Measurements from ENCODE around the gene IGSF23.

IGSF23 gene

GRCh38 chr19:44643605-44644401 is 30.4 kb downstream of the IGSF23 start, which contains the start of gene PVR:
Gene PVR (plus strand): TSS chr19:44643910. CDS start chr19:44644097, 187 bp downstream.
- DNase-seq: peak; percentile 30

DNA sequence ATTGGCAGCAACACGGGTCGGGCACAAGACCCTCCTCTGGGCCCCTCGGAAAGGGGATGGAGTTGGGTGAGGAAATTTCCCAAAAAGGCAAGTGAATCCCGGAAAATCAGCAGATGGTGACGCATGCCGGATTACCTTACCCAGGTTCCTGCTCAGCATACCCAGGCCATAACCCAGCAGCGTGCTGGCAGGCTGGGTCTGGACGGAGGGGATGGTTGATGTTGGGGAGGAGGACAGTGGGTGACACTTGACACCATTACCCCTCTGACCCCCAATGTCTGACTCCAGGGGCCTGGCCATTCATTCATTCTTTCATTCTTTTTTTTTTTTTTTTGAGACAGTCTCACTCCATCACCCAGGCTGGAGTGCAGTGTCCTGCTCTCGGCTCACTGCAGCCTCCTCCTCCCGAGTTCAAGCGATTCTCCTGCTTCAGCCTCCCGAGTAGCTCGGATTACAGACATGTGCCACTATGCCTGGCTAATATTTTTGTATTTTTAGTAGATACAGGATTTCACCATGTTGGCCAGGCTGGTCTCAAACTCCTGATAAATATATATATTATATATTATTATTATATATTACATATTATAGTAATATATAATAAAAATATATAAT is 31.1 kb downstream of the IGSF23 start:
- peak; percentile 24 for DNase-seq

DNA sequence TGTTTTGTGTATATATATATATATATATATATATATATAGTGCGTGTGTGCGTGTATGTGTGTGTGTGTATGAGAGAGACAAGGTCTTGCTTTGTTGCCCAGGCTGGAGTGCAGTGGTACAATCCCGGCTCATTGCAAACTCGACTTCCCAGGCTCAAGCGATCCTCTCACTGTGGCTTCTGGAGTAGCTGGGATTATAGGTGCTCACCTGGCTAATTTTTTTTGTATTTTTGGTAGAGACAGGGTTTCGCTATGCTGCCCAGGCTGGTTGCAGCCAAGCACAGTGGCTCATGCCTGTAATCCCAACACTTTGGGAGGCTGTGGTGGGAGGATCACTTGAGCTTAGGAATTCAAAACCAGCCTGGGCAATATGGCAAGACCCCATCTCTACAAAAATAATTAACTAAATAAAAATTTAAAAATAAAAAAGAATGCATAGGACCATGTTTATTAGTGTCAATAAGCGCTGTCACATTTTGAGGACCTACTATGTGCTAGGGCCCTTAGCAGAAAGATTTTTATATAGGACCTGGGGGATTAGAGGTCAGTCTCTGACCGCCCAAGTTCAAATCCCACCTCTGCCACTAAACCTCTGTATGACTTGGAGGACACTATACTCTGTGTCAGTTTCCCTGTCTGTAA is 32.2 kb downstream of the IGSF23 start:
- no peak for DNase-seq

DNA sequence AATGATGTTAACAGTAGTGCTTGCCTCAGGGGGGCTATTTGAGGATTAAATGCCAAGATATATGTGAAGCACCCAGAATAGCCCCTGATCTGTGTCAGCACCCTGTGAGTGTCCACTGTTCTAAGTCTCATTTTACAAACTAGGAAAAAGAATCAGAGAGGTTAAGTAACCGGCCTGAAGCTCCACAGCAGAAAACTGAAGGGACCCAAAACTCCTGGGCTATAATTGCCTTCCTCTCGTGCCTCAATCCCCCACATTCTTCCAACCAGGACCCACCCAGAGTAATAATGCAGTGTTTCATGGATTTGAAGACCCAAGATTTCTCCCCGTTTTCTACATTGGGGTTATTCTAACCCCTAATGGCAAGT is 32.7 kb downstream of the IGSF23 start:
- no peak for DNase-seq

DNA sequence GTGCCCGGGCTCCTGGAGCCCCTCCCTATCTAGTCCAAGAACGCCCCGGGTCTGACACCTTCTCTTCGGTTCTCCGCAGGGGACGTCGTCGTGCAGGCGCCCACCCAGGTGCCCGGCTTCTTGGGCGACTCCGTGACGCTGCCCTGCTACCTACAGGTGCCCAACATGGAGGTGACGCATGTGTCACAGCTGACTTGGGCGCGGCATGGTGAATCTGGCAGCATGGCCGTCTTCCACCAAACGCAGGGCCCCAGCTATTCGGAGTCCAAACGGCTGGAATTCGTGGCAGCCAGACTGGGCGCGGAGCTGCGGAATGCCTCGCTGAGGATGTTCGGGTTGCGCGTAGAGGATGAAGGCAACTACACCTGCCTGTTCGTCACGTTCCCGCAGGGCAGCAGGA is 33.8 kb downstream of the IGSF23 start:
- no peak for DNase-seq

DNA sequence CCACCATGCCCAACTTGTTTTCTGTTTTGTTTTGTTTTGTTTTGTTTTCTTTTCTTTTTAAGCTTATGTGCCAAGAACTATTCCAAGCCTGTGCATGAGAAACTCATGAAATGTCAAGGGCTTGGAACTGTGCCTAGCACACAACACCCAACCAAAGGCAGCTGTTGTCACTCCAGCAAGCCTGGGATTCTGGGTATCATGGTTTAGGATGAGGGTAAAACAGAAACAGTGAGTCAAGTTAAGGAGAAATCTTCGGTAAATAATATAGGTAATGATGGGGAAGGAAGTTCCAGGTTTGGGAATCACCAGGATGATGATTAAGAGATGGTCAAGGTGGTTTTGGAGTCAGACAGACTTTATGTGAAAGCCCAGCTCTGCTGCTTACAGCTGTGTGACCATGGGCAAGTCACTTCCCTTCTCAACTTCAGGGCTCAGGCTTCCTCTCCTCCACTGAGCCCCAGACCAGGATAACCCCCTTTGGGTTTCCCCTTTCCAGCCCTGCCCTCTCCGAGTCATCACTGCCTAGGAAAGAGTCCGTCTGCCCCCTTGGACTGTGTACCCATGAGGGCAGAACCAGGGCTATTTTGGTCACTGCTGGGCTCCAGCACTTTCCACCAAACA is 35.4 kb downstream of the IGSF23 start:
- no peak for DNase-seq

GRCh38 chr19:44649578-44650145 is 36.3 kb downstream of the IGSF23 start:
- DNase-seq: no peak

- DNase-seq: no peak
Observed at GRCh38 chr19:44653343-44653742, 40.0 kb downstream of the IGSF23 start.

DNA sequence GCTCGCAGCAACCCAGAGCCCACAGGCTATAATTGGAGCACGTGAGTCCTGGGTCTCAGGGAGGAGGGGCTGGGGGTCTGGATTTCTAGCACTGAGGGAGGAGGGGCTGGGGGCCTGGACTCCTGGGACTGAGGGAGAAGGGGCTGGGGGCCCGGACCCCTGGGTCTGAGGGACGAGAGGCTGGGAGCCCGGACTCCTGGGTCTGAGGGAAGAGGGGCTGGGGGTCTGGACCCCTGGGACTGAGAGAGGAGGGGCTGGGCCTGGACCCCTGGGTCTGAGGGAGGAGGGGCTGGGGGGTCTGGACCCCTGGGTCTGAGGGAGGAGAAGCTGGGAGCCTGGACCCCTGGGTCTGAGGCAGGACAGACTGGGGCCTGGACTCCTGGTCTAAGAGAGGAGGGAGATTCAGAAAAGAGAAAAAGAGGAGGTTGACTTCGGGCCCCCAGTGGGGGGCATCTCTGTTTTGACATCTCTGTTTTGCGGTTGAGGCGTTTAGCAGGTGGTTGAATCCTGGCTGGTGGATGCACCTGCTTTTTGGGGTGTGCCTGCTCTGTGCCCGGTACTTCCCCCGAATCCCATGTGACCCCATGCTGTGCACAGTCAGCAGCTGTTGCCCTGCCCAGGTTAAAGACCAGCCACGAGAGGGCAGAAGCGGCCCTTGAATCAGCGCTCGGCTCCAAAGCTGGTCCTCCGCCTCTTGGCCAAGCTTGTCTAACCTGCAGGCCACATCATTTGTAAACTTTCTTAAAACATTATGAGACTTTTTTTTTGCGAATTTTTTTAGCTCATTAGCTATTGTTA is 40.8 kb downstream of the IGSF23 start:
- no peak for DNase-seq

GRCh38 chr19:44657211-44657921 is 44.0 kb downstream of the IGSF23 start:
- peak; percentile 26 for DNase-seq

DNA sequence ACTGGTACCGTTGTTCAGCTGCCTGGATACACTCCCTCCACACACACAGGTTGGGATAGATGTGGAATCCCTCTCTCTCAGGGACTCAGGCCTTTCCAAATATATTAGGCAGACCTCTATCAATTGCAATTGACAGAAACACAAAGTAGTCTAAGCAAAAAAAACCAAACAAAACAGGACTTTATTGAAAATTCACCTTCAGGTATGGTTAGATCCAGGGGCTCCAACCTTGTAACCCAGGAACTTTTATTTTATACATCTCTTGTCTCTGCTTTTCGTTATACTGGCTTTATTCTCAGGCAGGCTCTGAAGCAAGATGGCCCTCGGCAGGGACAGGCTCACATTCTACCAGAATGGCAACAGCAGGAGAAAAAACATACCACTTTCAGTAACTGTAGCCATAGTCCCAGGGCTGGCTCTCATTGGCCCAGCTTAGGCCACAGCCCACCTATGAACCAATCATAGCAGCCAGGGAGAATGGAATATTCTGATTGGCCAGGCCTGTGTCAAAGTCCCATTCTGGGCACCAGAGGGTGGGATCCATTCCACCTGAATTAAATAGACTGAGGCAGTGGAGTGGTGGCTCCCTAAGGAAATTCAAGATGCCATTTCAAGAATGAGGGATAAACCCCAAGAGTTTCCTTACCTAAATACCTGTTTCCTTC is 44.8 kb downstream of the IGSF23 start:
- no peak for DNase-seq

- DNase-seq: no peak
Observed at GRCh38 chr19:44660081-44660480, 46.7 kb downstream of the IGSF23 start.

- no peak for DNase-seq
Observed at GRCh38 chr19:44661205-44661604, 47.8 kb downstream of the IGSF23 start.

DNA sequence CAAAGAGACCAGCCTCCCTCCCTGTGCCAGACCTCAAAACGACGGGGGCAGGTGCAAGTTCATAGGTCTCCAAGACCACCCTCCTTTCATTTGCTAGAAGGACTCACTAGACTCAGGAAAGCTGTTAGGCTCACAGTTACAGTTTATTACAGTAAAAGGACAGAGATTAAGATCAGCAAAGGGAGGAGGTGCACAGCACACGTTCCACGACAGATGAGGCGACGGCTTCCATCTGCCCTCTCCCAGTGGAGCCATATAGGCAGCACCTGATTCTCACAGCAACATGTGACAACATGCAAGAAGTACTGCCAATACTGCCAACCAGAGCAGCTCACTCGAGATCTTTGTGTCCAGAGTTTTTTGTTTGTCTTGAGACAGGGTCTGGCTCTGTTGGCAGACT is 48.5 kb downstream of the IGSF23 start:
- no peak for DNase-seq

- no peak for DNase-seq
Observed at GRCh38 chr19:44662691-44663385, 49.5 kb downstream of the IGSF23 start.

GRCh38 chr19:44663996-44664395 is 50.6 kb downstream of the IGSF23 start:
- no peak for DNase-seq

DNA sequence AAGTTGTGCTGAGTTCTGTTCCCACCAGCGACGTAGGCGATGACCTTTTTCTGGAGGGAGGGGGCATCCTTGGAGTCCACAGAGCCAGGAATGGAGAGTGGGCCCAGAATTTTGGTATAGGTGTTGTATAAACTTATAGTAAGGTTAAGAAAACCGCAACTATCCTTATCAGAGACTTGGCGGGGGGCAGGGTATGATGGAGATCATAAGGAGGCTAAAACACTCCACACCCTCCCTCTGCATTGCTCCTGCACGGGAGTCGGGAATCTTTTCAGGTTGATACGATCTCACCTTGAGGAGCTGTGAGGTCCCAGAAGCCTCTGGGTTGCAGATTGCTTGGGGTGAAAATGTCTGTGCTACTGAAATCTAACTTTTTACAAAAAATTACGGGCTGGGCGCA is 51.6 kb downstream of the IGSF23 start:
- DNase-seq: no peak

DNA sequence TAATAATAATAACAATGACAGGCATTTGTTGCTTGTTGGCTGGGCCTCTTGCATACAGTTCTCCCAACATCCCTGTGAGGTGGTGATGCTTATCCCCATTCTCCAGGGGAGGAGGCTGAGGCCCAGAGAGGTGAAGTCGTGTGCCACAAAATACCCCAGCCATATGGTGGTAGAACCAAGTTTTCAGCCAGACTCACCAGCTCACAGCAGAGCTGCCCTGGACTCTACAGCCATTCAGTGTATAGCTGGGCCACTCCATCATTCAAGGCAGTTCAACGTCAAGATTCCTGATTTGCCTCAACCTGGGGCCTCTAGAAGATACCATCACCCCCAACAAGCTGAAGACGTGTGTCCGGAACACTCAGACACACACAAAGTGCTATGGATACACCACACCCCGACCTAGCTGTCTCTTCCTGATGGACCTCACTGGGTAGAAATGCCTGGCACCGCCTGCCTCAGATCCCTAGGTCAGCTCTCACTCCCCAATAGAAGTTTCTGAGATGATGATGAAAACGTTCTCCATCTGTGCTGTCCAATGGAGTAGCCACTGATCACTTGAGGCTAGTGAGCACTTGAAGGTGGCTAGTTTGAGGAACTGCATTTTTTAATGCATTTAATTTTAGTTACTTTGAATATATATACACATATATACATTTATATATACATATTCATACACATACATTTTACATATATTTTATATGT is 53.6 kb downstream of the IGSF23 start:
- DNase-seq: no peak

- DNase-seq: no peak
Observed at GRCh38 chr19:44668985-44669764, 55.8 kb downstream of the IGSF23 start.
